ENCODE measurements around the gene LYST.

DNA sequence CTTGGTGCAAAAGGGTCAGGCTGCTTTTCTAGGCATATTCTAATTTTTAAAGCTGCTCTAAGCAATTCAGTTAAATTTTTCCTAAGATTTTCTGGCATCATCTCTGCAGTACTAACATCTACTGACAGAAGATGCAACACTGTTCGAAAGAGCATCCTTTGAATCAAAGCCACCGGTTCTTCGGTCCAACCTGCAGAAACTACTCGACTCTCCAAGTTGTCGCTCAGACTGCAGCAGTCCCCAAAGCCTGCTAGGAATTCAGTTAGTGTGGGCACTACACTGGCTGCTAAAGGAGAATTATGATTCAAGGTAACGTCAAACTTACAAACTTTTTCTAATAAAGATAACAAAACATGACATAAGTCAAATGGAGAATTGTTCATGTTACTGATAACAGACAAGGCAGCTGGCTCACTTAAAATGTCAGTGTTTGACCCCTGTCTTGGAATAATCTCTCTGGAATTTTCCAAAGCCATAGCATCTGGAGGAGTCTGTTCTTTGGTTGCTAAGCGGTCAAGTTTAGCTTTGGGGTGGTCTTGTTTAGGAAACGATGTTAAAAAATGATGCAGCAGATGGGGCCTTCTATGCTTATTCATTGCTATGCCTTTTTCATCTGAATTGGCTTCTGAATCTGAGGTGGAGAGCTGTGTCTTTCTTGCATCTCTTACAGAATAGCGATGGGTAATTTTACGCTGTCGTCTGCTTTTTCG, 56.9 kb downstream of the LYST start:
- no peak for TF ChIP-seq CTCF (conservative IDR thresholded peaks at IDR 0.05; ENCODE audit: low read length)
- no peak for TF ChIP-seq EZH2phosphoT487 (IDR thresholded peaks at IDR 0.05; ENCODE audit: borderline replicate concordance)
